Measurements from ENCODE around the gene ERBB4. TPM values are rescaled to one million over a fixed set of nuclear protein-coding genes. Genes with fewer than 3 reads are reported as not detected.
"Not testable (repeated sequence)": the region's sequence is repeated elsewhere in the genome, so short reads cannot be mapped to it uniquely, and the experiment has no call there.

Gene ERBB4
- total RNA-seq, 1 donor from 2014 or later = not detected

GRCh38 chr2:212109217-212109616 is 429.4 kb downstream of the ERBB4 start:
- DNase-seq (ENCODE audit: low spot score) = no peak
- intact Hi-C loops (cut with micrococcal nuclease) = no loop called here
- Mint-ChIP-seq H3K4me3 (no peak overlapping the region), H3K4me1 (ENCODE audit: low read depth) (no peaks in the 10 kb centered on the region), H3K27me3 (ENCODE audit: insufficient read depth) (no peaks in the 10 kb centered on the region), H3K9me3 (no peaks in the 10 kb centered on the region), H3K36me3 (ENCODE audit: low read depth) (no peaks in the 10 kb centered on the region), H3K27ac (no peak overlapping the region)

GRCh38 chr2:212107989-212108388 is 430.6 kb downstream of the ERBB4 start:
- no peaks in the 10 kb centered on the region for H3K27me3 Mint-ChIP-seq (ENCODE audit: insufficient read depth)
- H3K9me3 Mint-ChIP-seq = no peaks in the 10 kb centered on the region
- H3K4me1 Mint-ChIP-seq (ENCODE audit: low read depth) = no peaks in the 10 kb centered on the region
- no peak overlapping the region for H3K4me3 Mint-ChIP-seq
- no peak overlapping the region for H3K27ac Mint-ChIP-seq
- intact Hi-C loops (cut with micrococcal nuclease) = no loop called here
- no peaks in the 10 kb centered on the region for H3K36me3 Mint-ChIP-seq (ENCODE audit: low read depth)
- DNase-seq (ENCODE audit: low spot score) = no peak

DNA sequence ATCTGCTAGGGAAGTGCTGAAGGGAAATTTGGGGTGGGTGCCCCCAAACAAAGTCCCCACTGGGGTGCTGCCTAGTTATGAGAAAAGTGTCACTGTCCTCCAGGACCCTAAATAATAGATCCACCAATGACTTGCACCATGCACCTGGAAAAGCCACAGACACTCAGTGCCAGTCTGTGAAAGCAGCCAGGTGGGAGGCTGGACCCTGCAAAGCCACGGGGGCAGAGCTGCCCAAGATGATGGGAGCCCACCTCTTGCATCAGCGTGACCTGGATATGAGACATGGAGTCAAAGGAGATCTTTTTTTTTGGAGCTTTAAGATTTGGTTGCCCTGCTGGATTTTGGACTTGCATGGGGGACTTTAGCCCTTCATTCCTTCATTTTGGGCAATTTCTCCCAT is 431.6 kb downstream of the ERBB4 start:
- no peak for DNase-seq (ENCODE audit: low spot score)
- no peaks in the 10 kb centered on the region for H3K27me3 Mint-ChIP-seq (ENCODE audit: insufficient read depth)
- intact Hi-C loops (cut with micrococcal nuclease) = no loop called here
- H3K27ac Mint-ChIP-seq = no peak overlapping the region
- H3K36me3 Mint-ChIP-seq (ENCODE audit: low read depth) = no peaks in the 10 kb centered on the region
- no peaks in the 10 kb centered on the region for H3K4me1 Mint-ChIP-seq (ENCODE audit: low read depth)
- no peaks in the 10 kb centered on the region for H3K9me3 Mint-ChIP-seq
- no peak overlapping the region for H3K4me3 Mint-ChIP-seq

DNA sequence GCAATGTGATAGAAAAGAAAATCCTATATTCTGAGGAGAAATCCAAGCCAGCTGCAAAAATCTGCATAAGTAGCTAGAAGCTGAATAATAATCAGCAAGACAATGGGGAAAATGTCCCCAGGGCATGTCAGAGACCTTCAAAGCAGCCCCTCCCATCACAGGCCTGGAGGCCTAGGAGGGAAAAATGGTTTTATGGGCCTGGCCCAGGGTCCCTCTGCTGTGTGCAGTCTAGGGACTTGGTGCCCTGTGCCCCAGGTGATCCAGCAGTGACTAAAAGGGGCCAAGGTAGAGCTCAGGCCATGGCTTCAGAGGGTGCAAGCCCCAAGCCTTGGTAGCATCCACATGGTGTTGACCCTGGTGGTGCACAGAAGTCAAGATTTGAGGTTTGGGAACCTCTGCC is 432.1 kb downstream of the ERBB4 start:
- H3K9me3 Mint-ChIP-seq; intact Hi-C loops (cut with micrococcal nuclease); H3K27me3 Mint-ChIP-seq (ENCODE audit: insufficient read depth); H3K4me1 Mint-ChIP-seq (ENCODE audit: low read depth); H3K4me3 Mint-ChIP-seq; DNase-seq (ENCODE audit: low spot score); H3K27ac Mint-ChIP-seq; H3K36me3 Mint-ChIP-seq (ENCODE audit: low read depth): not testable (repeated sequence)

DNA sequence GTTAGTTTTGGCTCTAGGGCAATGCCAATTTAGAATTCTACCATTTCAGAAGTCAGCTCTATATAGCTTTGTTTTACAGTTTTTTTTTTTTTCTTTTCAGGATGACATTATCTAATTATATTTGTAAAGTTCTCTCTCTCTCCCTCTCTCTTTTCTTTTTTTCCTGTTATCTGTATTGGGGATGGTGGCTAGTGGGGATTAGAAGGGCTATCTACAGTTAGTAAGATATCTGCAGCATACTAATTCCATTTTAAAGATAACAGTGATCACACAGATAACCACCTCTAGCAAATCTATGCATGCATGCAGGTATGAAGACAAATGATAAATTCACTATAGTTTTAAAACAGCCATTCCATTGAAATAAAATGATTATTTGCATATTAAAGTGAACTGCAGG is 438.9 kb downstream of the ERBB4 start:
- DNase-seq (ENCODE audit: low spot score) = no peak
- no peaks in the 10 kb centered on the region for H3K36me3 Mint-ChIP-seq (ENCODE audit: low read depth)
- intact Hi-C loops (cut with micrococcal nuclease) = no loop called here
- H3K9me3 Mint-ChIP-seq = no peaks in the 10 kb centered on the region
- no peak overlapping the region for H3K27ac Mint-ChIP-seq
- no peak overlapping the region for H3K4me3 Mint-ChIP-seq
- no peaks in the 10 kb centered on the region for H3K27me3 Mint-ChIP-seq (ENCODE audit: insufficient read depth)
- no peaks in the 10 kb centered on the region for H3K4me1 Mint-ChIP-seq (ENCODE audit: low read depth)

- Mint-ChIP-seq H3K9me3 (no peaks in the 10 kb centered on the region), H3K4me1 (ENCODE audit: low read depth) (no peaks in the 10 kb centered on the region), H3K36me3 (ENCODE audit: low read depth) (no peaks in the 10 kb centered on the region), H3K27ac (no peak overlapping the region), H3K4me3 (no peak overlapping the region), H3K27me3 (ENCODE audit: insufficient read depth) (no peaks in the 10 kb centered on the region)
- intact Hi-C loops (cut with micrococcal nuclease) = no loop called here
- no peak for DNase-seq (ENCODE audit: low spot score)
Measured at GRCh38 chr2:212098966-212099365, 439.6 kb downstream of the ERBB4 start.

DNA sequence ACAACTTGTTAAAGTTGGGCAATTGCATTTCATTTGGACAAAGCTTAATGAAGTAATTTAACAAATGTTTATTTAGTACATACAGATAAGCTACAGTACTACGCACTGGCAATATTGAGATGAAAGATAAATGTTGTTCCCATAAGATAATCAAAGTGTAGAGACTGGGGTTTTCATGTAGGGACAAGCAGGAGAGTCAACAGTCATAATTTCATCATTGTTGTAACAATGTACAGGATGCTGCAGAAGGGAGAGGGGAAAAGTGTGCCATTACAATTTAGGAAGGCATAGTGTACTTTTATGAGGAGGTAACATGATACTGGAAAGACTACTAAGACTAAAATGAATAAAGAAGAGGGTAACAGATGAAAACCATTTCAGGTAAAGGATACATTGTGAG is 441.6 kb downstream of the ERBB4 start:
- no peak for DNase-seq (ENCODE audit: low spot score)
- intact Hi-C loops (cut with micrococcal nuclease) = no loop called here

GRCh38 chr2:212089873-212090272 is 448.7 kb downstream of the ERBB4 start:
- Mint-ChIP-seq H3K27me3 (ENCODE audit: insufficient read depth) (no peaks in the 10 kb centered on the region), H3K36me3 (ENCODE audit: low read depth) (no peaks in the 10 kb centered on the region), H3K4me3 (no peak overlapping the region), H3K9me3 (no peaks in the 10 kb centered on the region), H3K4me1 (ENCODE audit: low read depth) (no peaks in the 10 kb centered on the region), H3K27ac (no peak overlapping the region)
- intact Hi-C loops (cut with micrococcal nuclease) = no loop called here
- no peak for DNase-seq (ENCODE audit: low spot score)

More for the DNA sequence above, 441.6 kb downstream of the ERBB4 start:
- Mint-ChIP-seq H3K27me3 (ENCODE audit: insufficient read depth) (no peaks in the 10 kb centered on the region), H3K4me3 (no peak overlapping the region), H3K9me3 (no peaks in the 10 kb centered on the region), H3K36me3 (ENCODE audit: low read depth) (no peaks in the 10 kb centered on the region), H3K4me1 (ENCODE audit: low read depth) (no peaks in the 10 kb centered on the region), H3K27ac (no peak overlapping the region)

DNA sequence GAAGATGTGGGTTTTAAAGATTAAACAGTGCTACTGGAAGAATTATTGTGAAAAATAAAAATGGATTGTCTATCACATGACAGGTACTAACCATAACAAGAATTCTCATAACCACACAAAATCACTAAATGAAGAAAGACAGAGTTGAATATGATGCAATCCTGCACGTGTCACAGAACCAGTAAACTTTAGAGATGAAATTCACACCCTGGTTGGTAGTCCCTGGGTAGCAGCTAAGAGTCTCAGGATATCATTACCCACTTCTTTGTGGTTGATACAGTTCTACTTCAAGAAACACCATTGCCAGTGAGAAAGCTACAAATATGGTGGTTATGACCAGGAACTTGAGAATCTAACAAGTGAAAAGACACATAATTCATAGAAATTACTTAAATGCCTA is 450.2 kb downstream of the ERBB4 start:
- no peaks in the 10 kb centered on the region for H3K9me3 Mint-ChIP-seq
- no peak overlapping the region for H3K4me3 Mint-ChIP-seq
- no peak for DNase-seq (ENCODE audit: low spot score)
- no peak overlapping the region for H3K27ac Mint-ChIP-seq
- no peaks in the 10 kb centered on the region for H3K4me1 Mint-ChIP-seq (ENCODE audit: low read depth)
- intact Hi-C loops (cut with micrococcal nuclease) = no loop called here
- H3K27me3 Mint-ChIP-seq (ENCODE audit: insufficient read depth) = no peaks in the 10 kb centered on the region
- no peaks in the 10 kb centered on the region for H3K36me3 Mint-ChIP-seq (ENCODE audit: low read depth)

DNA sequence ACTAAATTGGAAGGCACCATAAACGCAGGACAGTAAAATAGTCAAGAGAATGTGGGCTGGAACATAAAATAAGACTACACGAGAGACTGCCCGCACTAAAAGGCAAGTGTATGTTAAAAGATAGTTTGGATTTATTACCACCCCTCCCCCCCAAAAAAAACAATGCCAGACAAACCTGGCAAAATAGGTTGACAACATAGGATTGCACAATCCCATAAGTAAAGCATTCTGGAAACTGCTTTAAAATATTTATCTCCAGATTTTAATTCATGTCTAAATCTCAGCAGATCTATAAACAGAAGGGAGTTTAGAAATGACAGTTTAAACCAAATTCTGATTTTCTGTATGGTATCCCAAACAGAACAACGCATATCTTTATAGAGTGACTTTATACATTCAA is 455.1 kb downstream of the ERBB4 start:
- H3K27ac Mint-ChIP-seq = no peak overlapping the region
- H3K4me3 Mint-ChIP-seq = no peak overlapping the region
- H3K9me3 Mint-ChIP-seq = no peaks in the 10 kb centered on the region
- intact Hi-C loops (cut with micrococcal nuclease) = no loop called here
- no peaks in the 10 kb centered on the region for H3K4me1 Mint-ChIP-seq (ENCODE audit: low read depth)
- DNase-seq (ENCODE audit: low spot score) = no peak
- no peaks in the 10 kb centered on the region for H3K36me3 Mint-ChIP-seq (ENCODE audit: low read depth)
- no peaks in the 10 kb centered on the region for H3K27me3 Mint-ChIP-seq (ENCODE audit: insufficient read depth)

GRCh38 chr2:212078103-212078502 is 460.5 kb downstream of the ERBB4 start:
- intact Hi-C loops (cut with micrococcal nuclease) = no loop called here
- no peak for DNase-seq (ENCODE audit: low spot score)
- H3K9me3 Mint-ChIP-seq = no peaks in the 10 kb centered on the region
- H3K27ac Mint-ChIP-seq = no peak overlapping the region
- H3K4me1 Mint-ChIP-seq (ENCODE audit: low read depth) = no peaks in the 10 kb centered on the region
- no peaks in the 10 kb centered on the region for H3K27me3 Mint-ChIP-seq (ENCODE audit: insufficient read depth)
- no peaks in the 10 kb centered on the region for H3K36me3 Mint-ChIP-seq (ENCODE audit: low read depth)
- no peak overlapping the region for H3K4me3 Mint-ChIP-seq

GRCh38 chr2:212076456-212076855 is 462.1 kb downstream of the ERBB4 start:
- Mint-ChIP-seq H3K27me3 (ENCODE audit: insufficient read depth) (no peaks in the 10 kb centered on the region), H3K4me1 (ENCODE audit: low read depth) (no peaks in the 10 kb centered on the region), H3K9me3 (no peaks in the 10 kb centered on the region), H3K36me3 (ENCODE audit: low read depth) (no peaks in the 10 kb centered on the region), H3K4me3 (no peak overlapping the region), H3K27ac (no peak overlapping the region)
- intact Hi-C loops (cut with micrococcal nuclease) = no loop called here
- DNase-seq (ENCODE audit: low spot score) = no peak

GRCh38 chr2:212073360-212073759 is 465.2 kb downstream of the ERBB4 start:
- Mint-ChIP-seq H3K36me3 (ENCODE audit: low read depth) (no peaks in the 10 kb centered on the region), H3K27me3 (ENCODE audit: insufficient read depth) (no peaks in the 10 kb centered on the region), H3K27ac (no peak overlapping the region), H3K4me1 (ENCODE audit: low read depth) (no peaks in the 10 kb centered on the region), H3K9me3 (no peaks in the 10 kb centered on the region), H3K4me3 (no peak overlapping the region)
- intact Hi-C loops (cut with micrococcal nuclease) = no loop called here
- no peak for DNase-seq (ENCODE audit: low spot score)

DNA sequence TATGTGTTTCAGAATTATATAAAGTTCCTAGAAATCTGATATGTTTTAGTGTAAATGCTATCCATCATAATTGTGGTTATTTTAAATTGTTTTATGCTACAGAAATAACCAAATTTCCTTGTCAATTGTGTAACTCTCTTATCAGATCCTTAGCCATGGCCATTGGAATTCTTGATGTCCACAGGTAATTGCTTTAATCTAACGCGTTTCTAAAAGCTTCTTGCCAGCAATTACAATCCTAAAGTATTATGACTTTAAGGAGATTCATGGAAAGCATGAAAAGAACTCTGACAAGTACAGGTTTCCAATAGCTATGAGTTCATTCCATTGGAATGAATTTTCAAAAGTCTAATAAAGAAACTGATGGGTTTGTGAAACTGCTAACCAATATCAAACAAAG is 472.1 kb downstream of the ERBB4 start:
- intact Hi-C loops (cut with micrococcal nuclease) = no loop called here
- no peak overlapping the region for H3K4me3 Mint-ChIP-seq
- H3K4me1 Mint-ChIP-seq (ENCODE audit: low read depth) = no peaks in the 10 kb centered on the region
- no peak for DNase-seq (ENCODE audit: low spot score)
- no peaks in the 10 kb centered on the region for H3K27me3 Mint-ChIP-seq (ENCODE audit: insufficient read depth)
- no peaks in the 10 kb centered on the region for H3K36me3 Mint-ChIP-seq (ENCODE audit: low read depth)
- no peaks in the 10 kb centered on the region for H3K9me3 Mint-ChIP-seq
- H3K27ac Mint-ChIP-seq = no peak overlapping the region

All from activated T-helper 1 cell treated with anti-CD3 and anti-CD28 coated beads, Interleukin-12 subunit alpha, Interleukin-12 subunit beta, Interleukin-2, Interleukin-4 antibody, amounts not matched to agents 30 ng/mL and 10 ng/mL and 1 ng/mL, durations not matched to agents 14 hours and 24 hours and 36 hours (primary cell).